GM12878 (cell line): ENCODE data around the gene OR2T27. TPM values are rescaled to one million over a fixed set of nuclear protein-coding genes. Genes with fewer than 3 reads are reported as not detected.

Source experiments
- BHLHE40 ChIP-seq, 2 experiments: fragments of 450-650 bp in 1 of 2; IDR thresholded peaks; 2 replicates each; pipeline ENCODE4 v1.6.1; 2011 to 2017; ENCODE audit warnings: low read depth in 2 of 2, borderline replicate concordance in 1 of 2, improper control_type of control experiment in 1 of 2, low read length in 1 of 2, mild to moderate bottlenecking in 1 of 2
- CBX5 ChIP-seq: sonication (generic); IDR thresholded peaks from 2 replicates; pipeline ENCODE4 v1.6.1; 2016; ENCODE audit warnings: low read depth, moderate library complexity, mild to moderate bottlenecking, inconsistent platforms
- CEBPB ChIP-seq, 2 experiments: fragments of 150-350 bp in 1 of 2; IDR thresholded peaks; 2 replicates each; pipeline ENCODE4 v1.6.1; 2012 to 2014; ENCODE audit warnings: low read depth in 2 of 2, low read length in 2 of 2, borderline replicate concordance in 1 of 2, inconsistent platforms in 1 of 2
- CHD4 ChIP-seq: fragments of 200-600 bp; sonication (generic); IDR thresholded peaks from 2 replicates; pipeline ENCODE4 v1.6.1; 2016; ENCODE audit warnings: mild to moderate bottlenecking
- CREM ChIP-seq: IDR thresholded peaks from 2 replicates; pipeline ENCODE4 v1.6.1; 2014; ENCODE audit warnings: antibody characterized with exemption, low read depth
- ETV6 ChIP-seq, 2 experiments: fragments of 450-650 bp in 1 of 2; IDR thresholded peaks in 1 of 2; conservative IDR thresholded peaks in 1 of 2; 2 replicates each; pipeline ENCODE4 v1.6.1; 2014; ENCODE audit warnings: antibody characterized with exemption in 1 of 2, borderline replicate concordance in 1 of 2, low read depth in 1 of 2, mild to moderate bottlenecking in 1 of 2, moderate library complexity in 1 of 2
- MTA2 ChIP-seq: fragments of 450-650 bp; IDR thresholded peaks from 2 replicates; pipeline ENCODE4 v1.6.1; 2016; ENCODE audit warnings: low read depth, mild to moderate bottlenecking, moderate library complexity
- MYB ChIP-seq: fragments of 150-350 bp; IDR thresholded peaks from 2 replicates; pipeline ENCODE4 v1.6.1; 2014; ENCODE audit warnings: mild to moderate bottlenecking, low read depth, low read length, borderline replicate concordance
- NBN ChIP-seq: fragments of 450-650 bp; IDR thresholded peaks from 2 replicates; pipeline ENCODE4 v1.6.1; 2016
- NFIC ChIP-seq: IDR thresholded peaks from 2 replicates; pipeline ENCODE4 v1.6.1; 2012; ENCODE audit warnings: low read depth, mild to moderate bottlenecking, inconsistent platforms, low read length, moderate library complexity
- NR2C2 ChIP-seq: IDR thresholded peaks from 2 replicates; pipeline ENCODE4 v1.6.1; 2011; ENCODE audit warnings: borderline replicate concordance, low read depth; ENCODE audit not compliant: control insufficient read depth, insufficient read length
- POLR2AphosphoS2 ChIP-seq: IDR thresholded peaks from 2 replicates; pipeline ENCODE4 v1.6.1; 2011; ENCODE audit warnings: low read depth, mild to moderate bottlenecking, low read length, improper control_type of control experiment, moderate library complexity
- POU2F2 ChIP-seq: IDR thresholded peaks from 3 replicates; pipeline ENCODE4 v1.6.1; 2011; ENCODE audit warnings: low read depth, mild to moderate bottlenecking, low read length, borderline replicate concordance
- RCOR1 ChIP-seq: conservative IDR thresholded peaks from 2 replicates; pipeline ENCODE4 v1.6.1; 2012; ENCODE audit warnings: low read depth, low read length, improper control_type of control experiment
- SMC3 ChIP-seq: IDR thresholded peaks from 2 replicates; pipeline ENCODE4 v1.6.1; 2011; ENCODE audit warnings: low read length, improper control_type of control experiment, borderline replicate concordance
- SPI1 ChIP-seq: IDR thresholded peaks from 2 replicates; pipeline ENCODE4 v1.6.1; 2011; ENCODE audit warnings: low read depth, mild to moderate bottlenecking, low read length, moderate library complexity, borderline replicate concordance; ENCODE audit not compliant: insufficient read depth
- TCF7 ChIP-seq: IDR thresholded peaks from 2 replicates; pipeline ENCODE4 v1.6.1; 2014; ENCODE audit warnings: antibody characterized with exemption, borderline replicate concordance
- YY1 ChIP-seq: IDR thresholded peaks from 2 replicates; pipeline ENCODE4 v1.6.1; 2011; ENCODE audit warnings: low read depth, mild to moderate bottlenecking, low read length
- polyA plus RNA-seq, 11 experiments: library from polyadenylated mRNA; depleted of rRNA in 4 of 11; unstranded in 6 of 11; stranded (reverse) in 5 of 11; fragments of >200 nt; fragmentation: Nextera tagmentation in 4 of 11; fragmentation: Illumina TruSeq in 1 of 11; extraction: Ambion mirVana in 4 of 11; extraction: Trizol in 1 of 11; gene quantifications; 1 replicate in 1 of 11; 2 replicates in 10 of 11; pipeline versions ENCODE4 v1.2.1 to v1.2.3, GENCODE V29; 2011 to 2016; ENCODE audit warnings: inconsistent platforms in 2 of 11, missing spikeins in 2 of 11, low read depth in 1 of 11
- total RNA-seq, 4 experiments: library from RNA; depleted of rRNA in 3 of 4; stranded (reverse); fragments of >200 nt in 3 of 4; fragmentation: Illumina TruSeq in 1 of 4; extraction: Trizol in 1 of 4; gene quantifications; 2 replicates each; pipeline versions ENCODE4 v1.2.1 to v1.2.3, GENCODE V29; 2013 to 2021
- TF ChIP-seq, protein P1 (sequence below): IDR thresholded peaks from 2 replicates; pipeline ENCODE4 v1.6.1; 2012; ENCODE audit warnings: low read length, inconsistent platforms
- TF ChIP-seq, protein P2 (sequence below): fragments of 450-650 bp; IDR thresholded peaks from 2 replicates; pipeline ENCODE4 v1.6.1; 2017; ENCODE audit warnings: mild to moderate bottlenecking, moderate library complexity
- TF ChIP-seq, protein P3 (sequence below): fragments of 450-650 bp; formaldehyde crosslinking; IDR thresholded peaks from 2 replicates; pipeline ENCODE4 v1.5.0; 2022; ENCODE audit warnings: mild to moderate bottlenecking, missing genetic modification characterization

Gene OR2T27
- total and polyA plus RNA-seq, 10 of the 15 experiments (the other 5 are each of a cell fraction or from before 2014, with no cell fraction given), result 0.13 to 0.33 (median 0.22) TPM; not detected in 3

DNA sequence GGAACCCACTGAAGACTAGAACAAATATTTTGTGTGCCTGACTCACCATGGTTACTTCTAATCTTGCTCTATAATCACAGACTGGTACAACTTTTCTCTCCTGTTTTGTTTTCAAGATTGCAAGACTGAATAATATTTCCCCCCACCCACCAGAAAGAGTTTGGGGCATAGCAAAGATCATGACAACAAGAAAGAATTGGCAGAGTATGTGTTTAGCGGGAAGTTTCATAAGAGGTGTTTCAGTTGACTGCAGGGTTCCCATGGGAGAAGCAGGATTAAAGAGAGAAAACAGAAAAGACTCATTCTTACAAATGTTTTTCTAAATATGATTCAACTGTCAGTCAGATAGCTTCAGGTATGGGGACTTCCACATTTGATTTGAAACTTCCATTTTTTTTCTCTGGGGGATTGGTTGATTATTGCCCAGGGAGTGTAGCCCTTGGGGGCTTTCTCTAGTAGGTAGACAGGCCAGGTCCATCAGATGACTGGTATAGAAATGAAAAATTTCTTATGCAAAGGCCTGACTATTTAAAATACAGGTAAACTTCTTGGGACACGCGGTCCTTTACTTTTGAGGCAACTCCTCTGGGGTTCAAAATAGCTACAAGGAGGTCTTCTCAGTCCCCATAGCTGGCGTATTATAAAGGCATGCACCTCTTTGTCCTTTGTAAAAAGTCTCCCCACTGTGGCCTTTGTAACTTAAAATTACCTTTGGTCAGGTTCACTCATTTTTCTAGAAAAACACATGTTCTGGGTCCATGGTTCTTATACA lies 33.4 kb upstream of the OR2T27 start (continued):
- TF ChIP-seq, protein P1, sequence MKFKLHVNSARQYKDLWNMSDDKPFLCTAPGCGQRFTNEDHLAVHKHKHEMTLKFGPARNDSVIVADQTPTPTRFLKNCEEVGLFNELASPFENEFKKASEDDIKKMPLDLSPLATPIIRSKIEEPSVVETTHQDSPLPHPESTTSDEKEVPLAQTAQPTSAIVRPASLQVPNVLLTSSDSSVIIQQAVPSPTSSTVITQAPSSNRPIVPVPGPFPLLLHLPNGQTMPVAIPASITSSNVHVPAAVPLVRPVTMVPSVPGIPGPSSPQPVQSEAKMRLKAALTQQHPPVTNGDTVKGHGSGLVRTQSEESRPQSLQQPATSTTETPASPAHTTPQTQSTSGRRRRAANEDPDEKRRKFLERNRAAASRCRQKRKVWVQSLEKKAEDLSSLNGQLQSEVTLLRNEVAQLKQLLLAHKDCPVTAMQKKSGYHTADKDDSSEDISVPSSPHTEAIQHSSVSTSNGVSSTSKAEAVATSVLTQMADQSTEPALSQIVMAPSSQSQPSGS, result peak; percentile 84
- TF ChIP-seq CREM (peak; percentile 36; the same call in 1 of the 2 replicates), RCOR1 (no peak), TCF7 (peak; percentile 56; the same call in 1 of the 2 replicates), YY1 (no peak), POLR2AphosphoS2 (no peak), ETV6 (conservative IDR thresholded peaks at IDR 0.05 in 1 of 2, IDR thresholded peaks at IDR 0.05 in 1 of 2; ENCODE audit: borderline replicate concordance in 1 of 2, low read depth in 1 of 2) (no peak), CEBPB (IDR thresholded peaks at IDR 0.05; ENCODE audit: borderline replicate concordance in 1 of 2, low read depth in 2 of 2, low read length in 2 of 2) (no peak), NBN (peak; percentile 67; the same call in 1 of the 2 replicates), MTA2 (peak; percentile 78), MYB (peak; percentile 69), SMC3 (peak; percentile 23; the same call in 1 of the 2 replicates), BHLHE40 (IDR thresholded peaks at IDR 0.05; ENCODE audit: borderline replicate concordance in 1 of 2, low read depth in 2 of 2, low read length in 1 of 2) (0 out of 4 replicates have a peak, but pooled peaks of 1 of the 2 experiments have one; percentile 19), CBX5 (no peak), CHD4 (no peak), SPI1 (peak; percentile 41; the same call in 1 of the 2 replicates), POU2F2 (no peak), NR2C2 (no peak), NFIC (peak; percentile 83)
- TF ChIP-seq, protein P2, sequence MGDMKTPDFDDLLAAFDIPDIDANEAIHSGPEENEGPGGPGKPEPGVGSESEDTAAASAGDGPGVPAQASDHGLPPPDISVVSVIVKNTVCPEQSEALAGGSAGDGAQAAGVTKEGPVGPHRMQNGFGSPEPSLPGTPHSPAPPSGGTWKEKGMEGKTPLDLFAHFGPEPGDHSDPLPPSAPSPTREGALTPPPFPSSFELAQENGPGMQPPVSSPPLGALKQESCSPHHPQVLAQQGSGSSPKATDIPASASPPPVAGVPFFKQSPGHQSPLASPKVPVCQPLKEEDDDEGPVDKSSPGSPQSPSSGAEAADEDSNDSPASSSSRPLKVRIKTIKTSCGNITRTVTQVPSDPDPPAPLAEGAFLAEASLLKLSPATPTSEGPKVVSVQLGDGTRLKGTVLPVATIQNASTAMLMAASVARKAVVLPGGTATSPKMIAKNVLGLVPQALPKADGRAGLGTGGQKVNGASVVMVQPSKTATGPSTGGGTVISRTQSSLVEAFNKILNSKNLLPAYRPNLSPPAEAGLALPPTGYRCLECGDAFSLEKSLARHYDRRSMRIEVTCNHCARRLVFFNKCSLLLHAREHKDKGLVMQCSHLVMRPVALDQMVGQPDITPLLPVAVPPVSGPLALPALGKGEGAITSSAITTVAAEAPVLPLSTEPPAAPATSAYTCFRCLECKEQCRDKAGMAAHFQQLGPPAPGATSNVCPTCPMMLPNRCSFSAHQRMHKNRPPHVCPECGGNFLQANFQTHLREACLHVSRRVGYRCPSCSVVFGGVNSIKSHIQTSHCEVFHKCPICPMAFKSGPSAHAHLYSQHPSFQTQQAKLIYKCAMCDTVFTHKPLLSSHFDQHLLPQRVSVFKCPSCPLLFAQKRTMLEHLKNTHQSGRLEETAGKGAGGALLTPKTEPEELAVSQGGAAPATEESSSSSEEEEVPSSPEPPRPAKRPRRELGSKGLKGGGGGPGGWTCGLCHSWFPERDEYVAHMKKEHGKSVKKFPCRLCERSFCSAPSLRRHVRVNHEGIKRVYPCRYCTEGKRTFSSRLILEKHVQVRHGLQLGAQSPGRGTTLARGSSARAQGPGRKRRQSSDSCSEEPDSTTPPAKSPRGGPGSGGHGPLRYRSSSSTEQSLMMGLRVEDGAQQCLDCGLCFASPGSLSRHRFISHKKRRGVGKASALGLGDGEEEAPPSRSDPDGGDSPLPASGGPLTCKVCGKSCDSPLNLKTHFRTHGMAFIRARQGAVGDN, result peak; percentile 91
- TF ChIP-seq, protein P3, sequence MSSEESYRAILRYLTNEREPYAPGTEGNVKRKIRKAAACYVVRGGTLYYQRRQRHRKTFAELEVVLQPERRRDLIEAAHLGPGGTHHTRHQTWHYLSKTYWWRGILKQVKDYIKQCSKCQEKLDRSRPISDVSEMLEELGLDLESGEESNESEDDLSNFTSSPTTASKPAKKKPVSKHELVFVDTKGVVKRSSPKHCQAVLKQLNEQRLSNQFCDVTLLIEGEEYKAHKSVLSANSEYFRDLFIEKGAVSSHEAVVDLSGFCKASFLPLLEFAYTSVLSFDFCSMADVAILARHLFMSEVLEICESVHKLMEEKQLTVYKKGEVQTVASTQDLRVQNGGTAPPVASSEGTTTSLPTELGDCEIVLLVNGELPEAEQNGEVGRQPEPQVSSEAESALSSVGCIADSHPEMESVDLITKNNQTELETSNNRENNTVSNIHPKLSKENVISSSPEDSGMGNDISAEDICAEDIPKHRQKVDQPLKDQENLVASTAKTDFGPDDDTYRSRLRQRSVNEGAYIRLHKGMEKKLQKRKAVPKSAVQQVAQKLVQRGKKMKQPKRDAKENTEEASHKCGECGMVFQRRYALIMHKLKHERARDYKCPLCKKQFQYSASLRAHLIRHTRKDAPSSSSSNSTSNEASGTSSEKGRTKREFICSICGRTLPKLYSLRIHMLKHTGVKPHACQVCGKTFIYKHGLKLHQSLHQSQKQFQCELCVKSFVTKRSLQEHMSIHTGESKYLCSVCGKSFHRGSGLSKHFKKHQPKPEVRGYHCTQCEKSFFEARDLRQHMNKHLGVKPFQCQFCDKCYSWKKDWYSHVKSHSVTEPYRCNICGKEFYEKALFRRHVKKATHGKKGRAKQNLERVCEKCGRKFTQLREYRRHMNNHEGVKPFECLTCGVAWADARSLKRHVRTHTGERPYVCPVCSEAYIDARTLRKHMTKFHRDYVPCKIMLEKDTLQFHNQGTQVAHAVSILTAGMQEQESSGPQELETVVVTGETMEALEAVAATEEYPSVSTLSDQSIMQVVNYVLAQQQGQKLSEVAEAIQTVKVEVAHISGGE, result no peak
